Measurements from ENCODE around the gene TTC7B. TPM values are rescaled to one million over a fixed set of nuclear protein-coding genes. Genes with fewer than 3 reads are reported as not detected.

Gene TTC7B
- total and polyA plus RNA-seq, 10 of the 15 experiments (the other 5 are each of a cell fraction or from before 2014, with no cell fraction given) = under 0.01 to 1.1 (median 0.26) TPM; not detected in 2

- Histone ChIP-seq H4K20me1 (ENCODE audit: control insufficient read depth, insufficient read depth) (no peaks in the 10 kb centered on the region), H3K36me3 (ENCODE audit: control insufficient read depth in 2 of 2, insufficient read depth in 2 of 2, low read length in 1 of 2) (no peaks in the 10 kb centered on the region), H3K4me3 (no peak overlapping the region), H3K4me2 (ENCODE audit: control insufficient read depth, insufficient read depth) (no peak overlapping the region), H3K27me3 (replicated peaks in 1 of 2; ENCODE audit: control insufficient read depth in 2 of 2, insufficient read depth in 2 of 2, low read length in 1 of 2) (no peaks in the 10 kb centered on the region), H3K4me1 (ENCODE audit: control insufficient read depth, insufficient read depth, low read length) (no peaks in the 10 kb centered on the region), H3K9ac (ENCODE audit: control insufficient read depth, insufficient read depth, low read length) (no peak overlapping the region), H3K79me2 (ENCODE audit: control insufficient read depth, insufficient read depth, low read length) (no peaks in the 10 kb centered on the region), H3K27ac (ENCODE audit: control insufficient read depth, insufficient read depth) (no peak overlapping the region), H3K9me3 (replicated peaks; ENCODE audit: control insufficient read depth, insufficient read depth, low read length) (no peaks in the 10 kb centered on the region), H2AFZ (ENCODE audit: control insufficient read depth, low read depth, low read length) (no peak overlapping the region)
- ChIA-PET CTCF (no interaction called here), RAD21 (ENCODE audit: unreplicated experiment) (no interaction called here), POLR2A (no interaction called here), SMC1A (ENCODE audit: uncharacterized antibody, unreplicated experiment) (no interaction called here)
- FAIRE-seq (no peak), DNase-seq (ENCODE audit: low read depth, low spot score) (no peak), ATAC-seq (no peak)
- TF ChIP-seq JUNB (IDR thresholded peaks at IDR 0.05) (no peak), HSF1 (IDR thresholded peaks at IDR 0.05; ENCODE audit: low read depth, low read length) (no peak), ELK1 (IDR thresholded peaks at IDR 0.05; ENCODE audit: low read depth, low read length) (no peak), ZBTB4 (CRISPR knock-in tag; IDR thresholded peaks at IDR 0.05) (no peak)
- intact Hi-C loops (cut with micrococcal nuclease; ENCODE audit: unreplicated experiment) = no loop called here
- BruUV-seq (replicated peaks) = no TSS peak
- 28% methylated on average over 2 of the region's 2 CpGs for WGBS (ENCODE audit: insufficient coverage, insufficient replicate concordance, low lambda C conversion rate, missing lambda C conversion rate)
- in situ Hi-C loops (cut with MboI) = no loop called here
Observed at GRCh38 chr14:90496379-90496778, 319.9 kb downstream of the TTC7B start.
